Osteoblast (primary cell): ENCODE data around the gene U2AF2. TPM values are rescaled to one million over a fixed set of nuclear protein-coding genes. Genes with fewer than 3 reads are reported as not detected.

Source experiments
- DNase-seq: peaks from one replicate; pipeline ENCODE4 v3.0.0; 2011; ENCODE audit warnings: low spot score, mixed read lengths; ENCODE audit not compliant: insufficient read length; ENCODE audit errors: missing footprints
- H2AFZ ChIP-seq: 2 replicates; pipeline ENCODE4 v1.6.0; 2011; ENCODE audit warnings: mild to moderate bottlenecking, low read length
- H3K27ac ChIP-seq: 2 replicates; pipeline ENCODE4 v1.5.1; 2011; ENCODE audit warnings: mild to moderate bottlenecking, low read depth, low read length, moderate library complexity
- H3K27me3 ChIP-seq: 2 replicates; pipeline ENCODE4 v1.6.0; 2012; ENCODE audit warnings: mild to moderate bottlenecking, control low read depth, inconsistent platforms, low read length, moderate library complexity; ENCODE audit not compliant: insufficient read depth
- H3K36me3 ChIP-seq: 2 replicates; pipeline ENCODE4 v1.5.1; 2011; ENCODE audit warnings: mild to moderate bottlenecking, low read length, control low read depth, moderate library complexity; ENCODE audit not compliant: insufficient read depth
- H3K4me1 ChIP-seq: 2 replicates; pipeline ENCODE4 v1.5.1; 2011; ENCODE audit warnings: mild to moderate bottlenecking, low read length, control low read depth, moderate library complexity; ENCODE audit not compliant: insufficient read depth
- H3K4me2 ChIP-seq: 2 replicates; pipeline ENCODE4 v1.6.0; 2011; ENCODE audit warnings: mild to moderate bottlenecking, low read length; ENCODE audit not compliant: insufficient read depth
- H3K4me3 ChIP-seq: fragments of 200-600 bp; sonication (generic); 3 replicates; pipeline ENCODE4 v1.5.1; 2012; ENCODE audit warnings: mild to moderate bottlenecking, low read length, inconsistent platforms; ENCODE audit not compliant: insufficient read depth
- H3K79me2 ChIP-seq: 2 replicates; pipeline ENCODE4 v1.6.0; 2012; ENCODE audit warnings: mild to moderate bottlenecking, low read length, control low read depth, inconsistent platforms; ENCODE audit not compliant: insufficient read depth
- H3K9me3 ChIP-seq: 2 replicates; pipeline ENCODE4 v1.5.1; 2011; ENCODE audit warnings: low read depth, low read length, control low read depth
- H4K20me1 ChIP-seq: 2 replicates; pipeline ENCODE4 v1.6.0; 2012; ENCODE audit warnings: mild to moderate bottlenecking, low read length, control low read depth; ENCODE audit not compliant: insufficient read depth
- CTCF ChIP-seq: IDR thresholded peaks from 2 replicates; pipeline ENCODE4 v1.5.1; 2011; ENCODE audit warnings: mild to moderate bottlenecking, low read depth, low read length, moderate library complexity; ENCODE audit errors: extremely low read depth
- total RNA-seq: library from RNA; depleted of rRNA; stranded (reverse); fragments of >200 nt; gene quantifications from 2 replicates; pipeline ENCODE4 v1.2.3, GENCODE V29; 2012

U2AF2 gene
- total RNA-seq, 1 donor: 70.2 TPM

- peaks cover 45% of the 10 kb centered on the region for H3K79me2 ChIP-seq
- DNase-seq: peak; percentile 11
- H2AFZ ChIP-seq: no peak overlapping the region
- H3K27me3 ChIP-seq: no peaks in the 10 kb centered on the region
- no peak overlapping the region for H3K4me2 ChIP-seq
- H3K36me3 ChIP-seq: no peaks in the 10 kb centered on the region
- no peak overlapping the region for H3K4me3 ChIP-seq
- H4K20me1 ChIP-seq: peaks cover 7% of the 10 kb centered on the region
- H3K4me1 ChIP-seq: peaks cover 21% of the 10 kb centered on the region
- H3K9me3 ChIP-seq: no peaks in the 10 kb centered on the region
- no peak overlapping the region for H3K27ac ChIP-seq
- TF ChIP-seq CTCF: no peak
Observed at GRCh38 chr19:55637534-55637933, 17.3 kb upstream of the U2AF2 start.

DNA sequence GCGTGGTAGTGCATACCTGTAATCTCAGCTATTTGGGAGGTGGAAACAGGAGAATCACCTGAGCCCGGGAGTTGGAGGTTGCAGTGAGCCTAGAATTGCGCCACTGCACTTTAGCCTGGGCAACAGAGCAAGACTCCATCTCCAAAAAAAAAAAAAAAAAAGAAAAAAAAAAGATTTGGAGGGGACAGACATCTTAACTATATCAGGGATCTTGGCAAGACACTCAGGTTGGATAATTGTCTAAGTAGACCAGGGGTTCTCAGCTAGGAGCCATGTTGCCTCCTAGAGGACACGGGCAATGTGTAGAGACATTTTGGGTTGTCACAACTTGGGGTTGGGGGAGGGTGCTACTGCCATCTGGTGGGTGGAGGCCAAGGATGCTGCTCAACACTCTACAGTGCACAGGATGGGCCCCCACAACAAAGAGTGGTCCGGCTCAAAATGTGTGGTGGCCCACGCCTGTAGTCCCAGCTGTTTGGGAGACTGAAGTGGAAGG, 15.9 kb upstream of the U2AF2 start:
- Histone ChIP-seq H2AFZ (no peak overlapping the region), H4K20me1 (peaks cover 7% of the 10 kb centered on the region), H3K27ac (no peak overlapping the region), H3K4me1 (peaks cover 28% of the 10 kb centered on the region), H3K4me2 (no peak overlapping the region), H3K9me3 (no peaks in the 10 kb centered on the region), H3K4me3 (no peak overlapping the region), H3K79me2 (peaks cover 51% of the 10 kb centered on the region), H3K36me3 (no peaks in the 10 kb centered on the region), H3K27me3 (no peaks in the 10 kb centered on the region)
- peak; percentile 51 for TF ChIP-seq CTCF
- peak; percentile 82 for DNase-seq

DNA sequence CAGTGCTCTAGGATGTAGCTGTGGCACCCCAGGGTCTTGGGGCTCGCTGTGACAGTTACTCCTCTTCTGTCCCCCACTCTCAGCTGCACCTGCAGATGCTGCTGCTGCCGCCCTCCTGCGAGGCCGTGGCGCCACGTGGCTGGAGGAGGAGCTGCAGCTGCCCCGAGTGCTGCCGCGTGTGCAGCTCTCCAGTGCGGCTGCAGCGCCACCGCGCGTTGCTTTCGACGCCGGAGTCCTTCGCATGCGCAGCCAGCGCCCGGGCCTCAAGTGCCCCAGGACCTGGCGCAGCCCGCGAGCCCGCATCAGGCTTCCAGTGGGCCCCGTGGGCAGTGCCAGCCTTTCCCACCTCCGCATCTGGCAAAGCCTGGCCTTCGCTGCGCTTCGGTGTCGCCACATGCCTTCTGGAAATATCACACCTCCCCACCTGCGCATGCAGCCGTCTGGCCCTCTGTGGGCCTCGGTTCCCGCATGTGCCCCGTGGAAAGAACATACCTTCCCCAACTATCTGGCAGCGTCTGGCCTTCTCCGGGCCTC, 14.7 kb upstream of the U2AF2 start:
- peaks cover 7% of the 10 kb centered on the region for H4K20me1 ChIP-seq
- peaks cover 58% of the 10 kb centered on the region for H3K79me2 ChIP-seq
- H2AFZ ChIP-seq: peak overlapping the region; percentile 81
- peak overlapping the region; percentile 85 for H3K4me3 ChIP-seq
- H3K4me1 ChIP-seq: peaks cover 37% of the 10 kb centered on the region
- H3K27me3 ChIP-seq: no peaks in the 10 kb centered on the region
- no peaks in the 10 kb centered on the region for H3K9me3 ChIP-seq
- DNase-seq: peak; percentile 96
- TF ChIP-seq CTCF: peak; percentile 54
- H3K4me2 ChIP-seq: peak overlapping the region; percentile 98
- H3K36me3 ChIP-seq: peaks cover 9% of the 10 kb centered on the region
- peak overlapping the region; percentile 80 for H3K27ac ChIP-seq

DNA sequence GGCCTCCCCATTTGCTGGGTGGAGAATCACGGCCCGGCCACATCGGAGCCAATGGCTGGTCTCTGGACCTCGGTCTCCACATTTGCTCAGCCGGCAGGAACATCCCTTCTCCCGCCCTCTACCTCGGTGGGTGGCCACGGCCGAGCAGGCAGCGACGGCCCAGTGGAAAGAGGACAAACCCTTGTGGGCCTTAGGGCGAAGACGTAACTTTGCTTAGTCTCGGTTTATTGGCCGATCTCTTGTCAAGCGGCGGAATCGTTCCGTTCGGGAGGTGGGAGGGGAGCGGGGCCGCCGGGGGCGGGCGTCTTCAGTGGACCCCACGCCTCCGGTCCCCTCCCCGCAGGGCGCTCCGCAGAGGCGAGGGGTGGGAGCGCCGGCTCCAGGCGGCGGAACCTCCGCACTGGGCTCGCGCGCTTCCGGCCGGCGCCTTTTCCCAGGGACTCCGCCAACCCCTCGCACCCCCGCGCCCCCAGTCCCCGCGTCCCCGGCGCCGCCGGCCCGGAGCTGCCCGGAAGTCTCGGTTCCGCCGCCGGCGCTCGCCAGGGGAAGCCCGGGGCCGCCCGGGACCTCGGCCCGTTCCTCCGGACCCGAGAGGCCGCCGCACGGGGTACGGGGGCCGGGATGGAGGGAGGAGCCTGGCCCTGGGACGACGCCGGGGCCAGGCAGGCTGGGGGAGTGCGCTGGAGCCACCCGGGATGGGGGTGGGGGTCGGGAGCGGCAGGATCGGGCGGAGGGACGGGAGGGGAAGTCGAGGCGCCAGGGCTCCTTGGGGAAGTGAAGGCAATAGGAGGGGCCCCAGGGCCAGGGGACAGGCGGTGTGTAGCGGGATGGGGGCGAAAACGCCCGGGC, 14.0 kb upstream of the U2AF2 start, which contains the start of gene ZNF580:
Gene ZNF580, plus strand, starts transcription at position 426 of the 849 bp plus-strand sequence. CDS start 1,507 bp downstream, outside the sequence.
- H3K27ac ChIP-seq: peak within 1 kb of the TSS; percentile 80
- H3K36me3 ChIP-seq: peaks cover 15% of the 10 kb centered on the region
- H3K79me2 ChIP-seq: peaks cover 58% of the 10 kb centered on the region
- H3K27me3 ChIP-seq: no peaks in the 10 kb centered on the region
- H3K4me3 ChIP-seq: peak within 1 kb of the TSS; percentile 85
- H3K4me2 ChIP-seq: peak within 1 kb of the TSS; percentile 98
- peak; percentile 98 for DNase-seq
- TF ChIP-seq CTCF: no peak
- peaks cover 6% of the 10 kb centered on the region for H4K20me1 ChIP-seq
- H3K9me3 ChIP-seq: no peaks in the 10 kb centered on the region
- peaks cover 33% of the 10 kb centered on the region for H3K4me1 ChIP-seq
- H2AFZ ChIP-seq: peak within 1 kb of the TSS; percentile 81
